ENCODE measurements around the gene PEX11A.

PEX11A gene

DNA sequence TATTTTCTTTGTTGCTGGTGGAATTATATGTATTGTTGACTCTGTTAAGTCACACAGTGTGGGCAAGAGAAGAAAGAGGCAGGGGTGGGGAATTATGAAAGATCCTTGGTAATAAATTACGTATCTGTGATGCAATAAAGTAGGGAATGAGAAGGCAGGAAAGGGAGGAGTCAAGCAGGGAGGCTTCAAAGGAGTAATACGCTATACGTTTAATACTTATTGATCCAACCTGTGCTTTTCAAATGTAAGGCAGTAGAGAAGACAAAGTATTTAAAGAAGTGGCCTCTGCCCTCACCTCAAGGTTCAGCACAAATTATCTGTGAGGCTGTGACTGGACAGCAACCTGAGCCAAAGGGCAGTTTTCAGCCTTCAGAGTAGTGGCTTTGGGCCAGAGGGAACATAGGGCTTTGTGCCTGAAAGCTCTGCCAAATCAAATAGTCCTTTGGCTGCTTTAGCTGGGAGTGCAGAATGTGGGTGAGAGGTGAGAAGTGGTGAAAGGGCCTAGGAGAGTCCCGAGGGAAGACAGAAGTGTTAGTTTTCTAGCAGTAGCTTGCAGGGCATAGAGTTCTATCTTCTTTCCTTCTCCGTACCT lies 10.2 kb downstream of the PEX11A start:
- Histone ChIP-seq H3K4me1 (no peaks in the 10 kb centered on the region), H3K27ac (no peak overlapping the region), H3K9ac (no peak overlapping the region), H3K4me2 (no peak overlapping the region), H3K36me3 (no peaks in the 10 kb centered on the region), H3K4me3 (no peak overlapping the region), H3K9me3 (replicated peaks in 1 of 11) (no peaks in the 10 kb centered on the region), H4K20me1 (no peaks in the 10 kb centered on the region), H3K27me3 (no peaks in the 10 kb centered on the region)
- no peak for TF ChIP-seq Cebpa-rat (IDR thresholded peaks at IDR 0.05)

DNA sequence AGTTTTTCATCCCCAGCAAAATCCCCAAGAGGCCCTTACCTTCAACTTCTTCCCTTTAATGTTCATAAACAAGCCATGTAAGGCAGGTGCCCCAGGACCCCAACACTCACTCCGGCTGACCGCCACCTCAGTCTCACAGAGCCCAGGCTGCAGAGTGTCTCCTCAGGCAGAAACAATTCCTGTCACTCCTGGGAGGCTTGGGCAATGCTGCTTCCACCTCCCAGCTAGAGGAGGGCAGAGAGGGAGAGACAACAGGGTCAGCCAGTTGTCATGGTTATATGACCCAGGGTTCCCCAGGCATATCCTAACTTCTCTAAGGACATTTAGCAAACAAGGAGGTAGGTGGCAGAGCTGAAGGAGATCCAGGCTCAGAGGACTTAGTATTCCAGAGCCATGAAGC lies 11.3 kb downstream of the PEX11A start, which contains the start of gene PLIN1:
TSS of gene PLIN1 (minus strand) at position 156 of the 400 bp plus-strand sequence. CDS start 1,878 bp downstream, outside the sequence.
- Histone ChIP-seq H3K9me3 (replicated peaks in 1 of 11) (no peaks in the 10 kb centered on the region), H3K9ac (no peak within 1 kb of the TSS), H3K4me3 (no peak within 1 kb of the TSS), H3K36me3 (no peaks in the 10 kb centered on the region), H3K4me1 (no peaks in the 10 kb centered on the region), H3K27me3 (no peaks in the 10 kb centered on the region), H4K20me1 (no peaks in the 10 kb centered on the region), H3K27ac (no peak within 1 kb of the TSS), H3K4me2 (no peak within 1 kb of the TSS)
- TF ChIP-seq Cebpa-rat (IDR thresholded peaks at IDR 0.05), result no peak

DNA sequence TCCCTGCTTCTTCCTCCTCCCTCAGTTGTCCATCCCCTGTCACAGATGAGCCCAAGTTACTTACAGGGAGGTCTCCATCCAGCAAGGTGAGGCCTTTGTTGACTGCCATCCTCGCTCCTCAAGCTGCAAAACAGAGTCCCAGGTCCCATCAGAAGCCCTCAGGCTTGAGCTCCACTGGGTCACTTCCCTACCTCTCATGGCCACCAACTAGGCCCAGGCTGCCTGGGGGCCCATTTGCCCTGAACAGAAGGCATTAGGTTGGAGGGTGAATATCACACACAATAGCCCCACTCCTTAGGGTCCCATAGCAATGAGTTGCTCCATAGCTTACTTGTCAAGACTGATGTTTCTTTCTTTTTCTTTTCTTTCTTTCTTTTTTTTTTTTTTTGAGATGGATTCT lies 13.2 kb downstream of the PEX11A start:
- H3K4me1 ChIP-seq, result peaks cover 0 to 5% (median 0%) of the 10 kb centered on the region in 10 experiments; a peak in 1 of 20 replicates
- no peaks in the 10 kb centered on the region for H3K27me3 ChIP-seq
- TF ChIP-seq Cebpa-rat (IDR thresholded peaks at IDR 0.05), result no peak
- no peak overlapping the region for H3K4me3 ChIP-seq
- H3K27ac ChIP-seq, result no peak overlapping the region
- no peaks in the 10 kb centered on the region for H3K36me3 ChIP-seq
- no peak overlapping the region for H3K4me2 ChIP-seq
- no peaks in the 10 kb centered on the region for H3K9me3 ChIP-seq (replicated peaks in 1 of 11)
- no peak overlapping the region for H3K9ac ChIP-seq
- H4K20me1 ChIP-seq, result no peaks in the 10 kb centered on the region

DNA sequence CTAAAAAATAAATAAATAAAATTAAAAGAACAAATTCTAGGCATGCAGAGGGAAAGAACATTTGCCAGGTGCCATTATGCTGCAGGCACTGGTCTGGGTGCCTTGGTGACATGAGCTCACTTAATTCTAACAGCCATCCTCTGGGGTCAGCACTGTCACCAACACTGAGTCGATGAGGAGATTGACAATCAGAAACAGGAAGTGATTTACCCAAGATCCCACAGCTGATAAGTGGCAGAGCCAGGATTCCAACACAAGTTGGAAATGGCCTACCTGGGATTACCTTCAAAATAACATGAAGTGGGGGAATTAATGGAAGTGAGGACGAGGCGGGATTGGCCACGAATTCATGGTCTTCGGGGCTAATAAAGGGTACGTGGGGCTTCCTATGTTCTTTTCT lies 14.9 kb downstream of the PEX11A start:
- Histone ChIP-seq H3K36me3 (no peaks in the 10 kb centered on the region), H3K9ac (no peak overlapping the region), H3K27me3 (no peaks in the 10 kb centered on the region), H3K4me1 (peaks cover 0 to 5% (median 0%) of the 10 kb centered on the region in 10 experiments; a peak in 1 of 20 replicates), H3K27ac (no peak overlapping the region), H3K4me2 (no peak overlapping the region), H3K9me3 (replicated peaks in 1 of 11) (no peaks in the 10 kb centered on the region), H4K20me1 (no peaks in the 10 kb centered on the region), H3K4me3 (no peak overlapping the region)
- TF ChIP-seq Cebpa-rat (IDR thresholded peaks at IDR 0.05), result no peak

DNA sequence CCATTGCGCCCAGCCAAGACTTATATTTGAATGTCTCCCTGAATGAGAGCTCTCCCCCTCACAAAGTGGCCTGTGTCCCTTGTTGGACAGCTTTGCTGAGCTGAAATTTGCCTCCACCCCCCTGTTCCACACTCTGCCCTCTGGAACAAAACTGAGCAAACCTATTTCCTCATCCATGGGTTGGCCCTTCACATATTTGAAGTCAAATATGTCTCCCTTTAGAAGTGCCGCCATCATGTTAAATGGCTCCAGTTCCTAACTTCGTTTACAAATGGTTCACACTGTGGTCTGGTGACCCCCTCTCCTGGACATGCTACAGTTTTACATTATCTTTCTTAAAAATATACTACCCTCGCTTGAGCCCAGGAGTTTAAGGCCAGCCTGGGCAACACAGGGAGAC lies 16.0 kb downstream of the PEX11A start:
- H4K20me1 ChIP-seq, result no peaks in the 10 kb centered on the region
- no peaks in the 10 kb centered on the region for H3K36me3 ChIP-seq
- H3K27me3 ChIP-seq, result no peaks in the 10 kb centered on the region
- no peak overlapping the region for H3K9ac ChIP-seq
- no peak overlapping the region for H3K4me3 ChIP-seq
- no peaks in the 10 kb centered on the region for H3K9me3 ChIP-seq (replicated peaks in 1 of 11)
- no peak overlapping the region for H3K4me2 ChIP-seq
- TF ChIP-seq Cebpa-rat (IDR thresholded peaks at IDR 0.05), result no peak
- H3K27ac ChIP-seq, result no peak overlapping the region
- H3K4me1 ChIP-seq, result peaks cover 0 to 5% (median 0%) of the 10 kb centered on the region in 10 experiments; a peak in 1 of 20 replicates

DNA sequence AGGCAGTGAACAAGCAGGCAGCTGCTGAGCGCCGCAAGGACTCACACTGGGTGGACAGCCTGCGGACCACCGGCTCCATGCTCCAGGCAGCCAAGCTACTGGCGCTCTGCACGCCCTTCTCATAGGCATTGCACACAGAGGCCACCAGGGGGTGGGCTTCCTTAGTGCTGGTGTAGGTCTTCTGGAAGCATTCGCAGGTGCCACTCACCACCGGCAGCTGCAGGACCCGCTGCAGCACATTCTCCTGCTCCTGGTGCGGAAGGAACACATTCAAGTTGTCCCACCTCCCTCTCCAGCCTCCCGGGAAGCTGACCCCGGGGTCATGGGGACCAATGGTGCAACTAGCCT lies 17.4 kb downstream of the PEX11A start:
- H3K27me3 ChIP-seq, result no peaks in the 10 kb centered on the region
- H3K9me3 ChIP-seq (replicated peaks in 1 of 11), result no peaks in the 10 kb centered on the region
- no peaks in the 10 kb centered on the region for H4K20me1 ChIP-seq
- H3K4me1 ChIP-seq, result peaks cover 0 to 5% (median 0%) of the 10 kb centered on the region in 10 experiments; a peak in 1 of 20 replicates
- H3K4me2 ChIP-seq, result no peak overlapping the region
- H3K27ac ChIP-seq, result no peak overlapping the region
- no peak overlapping the region for H3K4me3 ChIP-seq
- TF ChIP-seq Cebpa-rat (IDR thresholded peaks at IDR 0.05), result no peak
- no peaks in the 10 kb centered on the region for H3K36me3 ChIP-seq
- H3K9ac ChIP-seq, result no peak overlapping the region

DNA sequence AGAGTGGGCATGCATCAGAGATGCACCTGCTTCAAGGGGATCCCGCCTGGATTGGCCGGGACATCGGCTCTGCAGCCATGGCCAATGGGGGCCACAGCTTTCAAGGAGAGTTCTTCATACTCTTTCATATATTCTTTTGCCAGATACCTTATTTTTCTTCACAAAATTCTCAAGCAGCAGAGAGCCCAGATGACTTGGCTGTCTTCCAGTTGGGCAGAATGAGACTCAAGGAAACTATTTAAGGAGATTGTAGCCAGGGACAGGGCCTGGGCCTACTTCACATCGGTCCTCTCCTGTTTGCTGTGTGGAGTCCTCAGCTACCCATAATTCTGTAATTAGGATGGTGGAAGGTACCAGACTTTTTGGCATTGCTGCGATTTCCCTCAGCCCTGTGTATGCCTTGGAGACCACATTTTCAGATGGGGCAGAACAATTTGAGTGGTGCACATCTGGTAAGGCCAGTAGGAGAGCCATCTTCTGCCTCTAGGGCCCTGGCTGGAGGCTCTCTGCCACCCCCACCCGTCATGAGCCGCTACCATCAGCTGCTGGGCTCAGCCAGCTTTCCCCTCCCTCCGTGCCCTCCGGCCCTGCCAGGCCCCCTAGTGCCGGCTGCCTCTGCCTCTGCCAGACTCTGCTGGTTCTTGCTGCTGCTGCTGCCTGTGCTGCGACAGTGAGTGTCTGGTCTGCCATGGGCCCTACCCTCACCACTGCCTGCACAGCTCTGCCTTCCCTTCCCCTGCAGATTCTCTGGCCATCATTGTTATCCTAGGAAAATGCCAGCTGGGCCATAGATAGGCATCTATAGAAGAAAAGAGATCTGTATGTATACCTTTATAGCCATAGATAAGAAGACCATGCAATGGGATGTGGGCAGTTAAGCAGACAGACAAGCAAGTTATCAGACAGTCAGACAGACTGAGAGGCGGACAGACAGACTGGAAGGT lies 18.1 kb downstream of the PEX11A start:
- peaks cover 0 to 5% (median 0%) of the 10 kb centered on the region in 10 experiments; a peak in 1 of 20 replicates for H3K4me1 ChIP-seq
- H3K9me3 ChIP-seq (replicated peaks in 1 of 11), result no peaks in the 10 kb centered on the region
- no peak for TF ChIP-seq Cebpa-rat (IDR thresholded peaks at IDR 0.05)
- H3K4me2 ChIP-seq, result no peak overlapping the region
- no peak overlapping the region for H3K9ac ChIP-seq
- H4K20me1 ChIP-seq, result no peaks in the 10 kb centered on the region
- H3K27ac ChIP-seq, result no peak overlapping the region
- H3K4me3 ChIP-seq, result no peak overlapping the region
- no peaks in the 10 kb centered on the region for H3K36me3 ChIP-seq
- H3K27me3 ChIP-seq, result peaks cover 0 to 3% (median under 1%) of the 10 kb centered on the region in 11 experiments; a peak in 7 of 22 replicates

DNA sequence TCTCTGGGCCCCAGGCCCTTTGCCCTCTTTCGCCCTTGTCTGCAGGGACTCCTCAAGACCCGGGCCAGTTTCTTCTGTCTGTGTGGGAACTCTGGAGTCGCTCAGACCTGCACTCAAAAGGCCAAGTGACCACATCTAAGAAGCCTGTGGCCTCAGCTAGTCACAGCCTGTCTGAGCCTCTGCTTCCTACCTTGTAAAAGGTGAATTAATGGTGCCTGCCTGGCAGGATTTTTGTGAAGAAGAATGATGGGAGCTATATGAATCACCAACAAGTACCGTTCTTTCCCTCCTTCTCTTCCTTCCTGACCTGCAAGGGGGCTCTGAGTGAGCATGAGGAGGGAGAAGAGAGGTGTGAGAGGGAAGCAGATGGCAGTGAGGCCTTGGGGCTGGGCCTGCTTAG lies 18.9 kb downstream of the PEX11A start:
- TF ChIP-seq Cebpa-rat (IDR thresholded peaks at IDR 0.05), result no peak
- no peaks in the 10 kb centered on the region for H3K9me3 ChIP-seq (replicated peaks in 1 of 11)
- H3K9ac ChIP-seq, result no peak overlapping the region
- H3K36me3 ChIP-seq, result no peaks in the 10 kb centered on the region
- peaks cover 0 to 5% (median 0%) of the 10 kb centered on the region in 10 experiments; a peak in 1 of 20 replicates for H3K4me1 ChIP-seq
- no peak overlapping the region for H3K27ac ChIP-seq
- no peak overlapping the region for H3K4me3 ChIP-seq
- peaks cover 0 to 11% (median 8%) of the 10 kb centered on the region in 11 experiments; a peak in 18 of 22 replicates for H3K27me3 ChIP-seq
- H3K4me2 ChIP-seq, result no peak overlapping the region
- H4K20me1 ChIP-seq, result no peaks in the 10 kb centered on the region

DNA sequence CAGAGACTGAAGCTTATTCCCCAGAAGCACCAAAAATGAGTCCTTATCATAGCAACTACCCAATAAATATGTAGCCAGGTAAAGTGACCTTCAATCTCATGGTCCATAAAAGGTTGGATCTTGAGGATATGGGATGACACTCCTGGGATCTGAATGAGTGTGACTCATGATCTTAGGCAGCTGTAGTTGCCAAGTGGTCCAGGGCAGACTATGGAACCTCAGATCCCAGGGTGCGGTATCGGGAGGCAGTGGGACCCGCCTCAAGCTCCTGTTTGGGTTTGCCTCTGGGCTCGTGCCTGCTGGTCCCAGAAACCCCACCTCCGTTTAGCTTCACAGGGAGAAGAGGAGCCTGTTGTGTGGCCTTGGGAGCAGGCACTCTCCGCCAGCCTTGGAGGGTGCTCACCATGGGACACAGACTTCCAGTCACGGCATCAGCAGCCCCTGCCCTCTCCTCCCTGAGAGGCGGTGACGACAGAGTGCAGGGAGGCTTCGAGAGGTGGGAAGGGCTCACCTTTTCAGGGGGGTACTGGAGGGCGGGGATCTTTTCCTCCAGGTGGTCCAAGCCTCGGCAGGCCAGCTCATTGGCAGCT lies 19.5 kb downstream of the PEX11A start:
- Histone ChIP-seq H3K27ac (no peak overlapping the region), H3K9ac (no peak overlapping the region), H3K9me3 (replicated peaks in 1 of 11) (no peaks in the 10 kb centered on the region), H3K27me3 (peaks cover 4 to 18% (median 14%) of the 10 kb centered on the region in 11 experiments; a peak in 21 of 22 replicates), H3K4me3 (no peak overlapping the region), H3K4me2 (no peak overlapping the region), H3K4me1 (peaks cover 0 to 6% (median 2%) of the 10 kb centered on the region in 10 experiments; a peak in 13 of 20 replicates), H3K36me3 (no peaks in the 10 kb centered on the region), H4K20me1 (peaks cover 0 to 1% (median 0%) of the 10 kb centered on the region in 11 experiments; a peak in 1 of 22 replicates)
- TF ChIP-seq Cebpa-rat (IDR thresholded peaks at IDR 0.05), result no peak
